GM21526 (cell line): Measurements from ENCODE around the gene SURF4.
"Not testable (repeated sequence)": the region's sequence is repeated elsewhere in the genome, so short reads cannot be mapped to it uniquely, and the experiment has no call there.

Experiments used
- ATAC-seq: cut with Tn5 transposase; IDR thresholded peaks from one replicate; pipeline ENCODE4 v1.9.1; 2021; ENCODE audit warnings: moderate library complexity; ENCODE audit not compliant: unreplicated experiment, low FRiP score

Gene SURF4

DNA sequence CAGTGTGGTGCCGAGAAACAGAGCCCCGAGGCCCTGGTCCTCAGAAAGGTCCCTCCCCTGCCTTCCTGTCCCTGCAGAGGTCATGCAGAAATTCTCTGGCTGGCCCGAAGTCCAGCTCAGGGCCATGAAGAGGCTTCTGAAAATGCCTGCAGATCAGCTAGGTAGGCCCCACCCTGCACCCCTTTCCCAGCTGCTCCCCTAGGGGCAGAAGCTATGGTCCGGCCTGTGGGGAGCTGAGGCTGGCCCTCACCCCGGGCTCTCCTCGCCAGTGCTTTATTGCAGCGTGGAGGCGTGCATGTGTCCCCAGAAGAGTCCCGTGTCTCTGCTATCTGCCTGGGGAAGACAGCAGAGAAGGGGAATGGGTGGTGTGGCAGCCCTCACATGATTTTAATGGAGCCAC lies 22.0 kb upstream of the SURF4 start:
- ATAC-seq = no peak

DNA sequence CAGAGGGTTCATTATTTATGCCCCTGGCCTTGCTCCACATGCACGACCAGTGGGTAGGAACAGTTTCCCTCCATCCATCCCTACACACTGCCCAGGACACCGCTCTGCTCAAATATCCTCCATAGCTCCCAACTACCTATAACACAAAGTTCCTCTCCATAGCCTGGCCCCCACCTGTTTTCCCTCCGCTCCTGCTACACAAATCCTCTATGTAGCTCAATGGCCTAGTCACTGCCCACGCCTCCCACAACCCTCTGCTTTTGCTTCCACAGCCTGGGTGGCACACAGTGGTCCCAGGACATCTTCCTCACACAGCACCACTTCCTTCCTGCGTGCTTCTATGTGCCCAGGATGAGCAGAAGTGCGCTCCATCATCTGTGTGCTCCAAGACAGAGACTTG lies 21.5 kb upstream of the SURF4 start:
- no peak for ATAC-seq

DNA sequence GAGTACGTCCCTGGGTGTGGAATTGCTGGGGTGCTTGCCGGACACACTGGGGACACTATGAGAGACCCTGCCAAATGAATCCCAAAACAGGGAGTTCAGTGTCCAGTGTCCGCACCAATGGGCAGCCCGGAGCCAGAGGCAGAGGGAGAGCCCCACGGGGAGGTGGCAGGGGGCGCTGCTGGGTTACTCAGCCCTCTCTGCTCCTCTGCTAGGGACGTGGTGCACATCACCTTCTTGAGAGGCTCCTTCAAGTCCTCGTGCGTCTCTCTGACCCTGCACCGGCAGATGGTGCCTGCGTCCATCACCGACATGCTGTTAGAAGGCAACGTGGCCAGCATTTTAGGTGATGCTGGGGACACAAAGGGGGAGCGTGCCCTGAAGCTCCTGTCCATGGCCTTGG lies 21.1 kb upstream of the SURF4 start:
- no peak for ATAC-seq

DNA sequence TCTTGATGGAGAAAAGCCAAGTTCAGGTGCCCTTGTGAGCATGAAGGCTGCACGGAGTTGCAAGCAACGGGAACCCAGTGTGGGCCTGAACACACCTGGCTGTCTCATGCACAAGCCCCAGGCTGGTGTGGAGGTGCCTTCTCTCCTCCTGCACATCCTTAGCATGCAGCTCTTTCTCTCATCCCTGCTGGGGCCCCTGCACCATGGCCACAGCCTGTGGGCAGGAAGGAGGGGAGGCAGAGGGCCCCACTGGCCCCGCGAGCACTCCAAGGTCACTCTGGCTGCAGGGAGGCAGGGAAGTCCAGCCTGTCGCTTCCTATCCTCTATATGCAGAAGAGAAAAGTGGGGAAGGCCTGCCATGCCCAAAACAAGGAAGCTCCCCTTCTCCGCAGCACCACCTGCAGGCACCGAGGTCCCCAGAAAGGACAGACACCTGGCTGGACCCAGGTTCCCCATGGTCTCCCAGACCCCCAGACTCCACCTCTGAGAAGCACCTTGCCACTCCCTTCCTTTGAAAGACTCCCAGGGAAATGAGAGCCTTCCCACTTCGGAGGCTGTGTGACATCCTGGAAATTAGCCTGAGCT lies 18.9 kb upstream of the SURF4 start:
- ATAC-seq = no peak

DNA sequence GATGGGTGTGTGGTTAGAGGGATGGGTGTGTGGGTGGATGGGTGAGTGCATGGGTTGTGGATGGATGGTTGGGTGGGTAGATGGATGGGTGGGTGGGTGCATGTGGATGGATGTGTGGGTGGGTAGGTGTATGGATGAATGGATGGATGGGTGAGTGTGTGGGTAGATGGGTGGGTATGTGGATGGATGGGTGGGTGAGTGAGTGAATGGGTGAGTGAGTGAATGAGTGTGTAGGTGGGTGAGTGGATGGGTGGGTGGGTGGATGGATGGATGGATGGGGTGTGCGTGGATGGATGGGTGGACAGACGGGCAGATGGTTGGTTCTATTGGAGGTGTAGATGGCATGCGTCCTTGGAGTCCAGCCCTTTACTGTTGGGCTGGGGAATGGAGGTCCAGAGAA lies 17.5 kb upstream of the SURF4 start:
- ATAC-seq = no peak

- ATAC-seq = not testable (repeated sequence)
Measured at GRCh38 chr9:133392308-133392707, 16.4 kb upstream of the SURF4 start.

DNA sequence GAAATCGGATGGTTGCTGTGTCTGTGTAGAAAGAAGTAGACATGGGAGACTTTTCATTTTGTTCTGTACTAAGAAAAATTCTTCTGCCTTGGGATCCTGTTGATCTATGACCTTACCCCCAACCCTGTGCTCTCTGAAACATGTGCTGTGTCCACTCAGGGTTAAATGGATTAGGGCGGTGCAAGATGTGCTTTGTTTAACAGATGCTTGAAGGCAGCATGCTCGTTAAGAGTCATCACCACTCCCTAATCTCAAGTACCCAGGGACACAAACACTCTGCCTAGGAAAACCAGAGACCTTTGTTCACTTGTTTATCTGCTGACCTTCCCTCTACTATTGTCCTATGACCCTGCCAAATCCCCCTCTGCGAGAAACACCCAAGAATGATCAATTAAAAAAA lies 15.6 kb upstream of the SURF4 start:
- not testable (repeated sequence) for ATAC-seq

- no peak for ATAC-seq
Measured at GRCh38 chr9:133390713-133391112, 14.9 kb upstream of the SURF4 start.

- no peak for ATAC-seq
Measured at GRCh38 chr9:133389562-133389961, 13.7 kb upstream of the SURF4 start.

GRCh38 chr9:133389025-133389557 lies 13.2 kb upstream of the SURF4 start:
- ATAC-seq = no peak

DNA sequence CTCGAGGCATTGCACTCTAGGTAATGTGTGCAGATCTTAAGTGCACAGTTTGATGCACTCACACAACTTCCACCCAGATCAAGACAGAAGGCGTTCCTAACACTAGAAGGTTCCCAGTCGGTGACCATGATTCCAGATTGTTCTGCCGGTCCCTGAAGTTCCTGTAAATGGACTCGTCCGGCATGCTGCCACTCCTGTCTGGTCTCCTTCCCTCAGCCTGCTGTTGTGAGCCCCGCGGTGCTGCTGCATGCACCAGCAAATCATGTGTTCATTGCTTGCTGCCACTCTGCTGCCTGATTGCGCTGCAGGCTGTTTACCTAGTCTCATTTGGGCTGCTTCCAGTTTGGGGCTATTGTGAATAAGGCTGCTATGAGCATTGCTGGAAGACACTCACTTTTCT lies 11.8 kb upstream of the SURF4 start:
- no peak for ATAC-seq

DNA sequence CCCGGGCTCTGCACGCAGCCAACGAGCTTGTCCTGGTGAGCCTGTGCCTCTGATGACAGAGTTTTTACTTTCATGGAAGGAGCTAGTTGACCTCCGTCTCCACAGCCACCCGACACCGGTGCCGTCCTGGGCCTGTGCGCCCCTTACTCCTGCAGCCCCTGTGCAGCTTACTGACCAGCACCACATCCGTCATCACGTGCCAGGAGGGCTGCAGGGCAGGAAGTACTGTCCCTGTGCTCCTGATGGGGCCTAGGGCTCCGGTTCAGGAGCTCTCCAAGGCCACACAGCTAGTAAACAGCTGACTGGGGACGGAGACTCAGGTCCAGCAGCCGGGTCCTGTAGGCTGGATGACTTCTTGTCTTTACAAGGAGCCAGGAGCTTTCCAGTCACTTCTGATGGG lies 10.5 kb upstream of the SURF4 start:
- ATAC-seq = no peak

- ATAC-seq = no peak
Measured at GRCh38 chr9:133385452-133385851, 9.6 kb upstream of the SURF4 start.

- no peak for ATAC-seq
Measured at GRCh38 chr9:133384736-133385321, 9.0 kb upstream of the SURF4 start.

DNA sequence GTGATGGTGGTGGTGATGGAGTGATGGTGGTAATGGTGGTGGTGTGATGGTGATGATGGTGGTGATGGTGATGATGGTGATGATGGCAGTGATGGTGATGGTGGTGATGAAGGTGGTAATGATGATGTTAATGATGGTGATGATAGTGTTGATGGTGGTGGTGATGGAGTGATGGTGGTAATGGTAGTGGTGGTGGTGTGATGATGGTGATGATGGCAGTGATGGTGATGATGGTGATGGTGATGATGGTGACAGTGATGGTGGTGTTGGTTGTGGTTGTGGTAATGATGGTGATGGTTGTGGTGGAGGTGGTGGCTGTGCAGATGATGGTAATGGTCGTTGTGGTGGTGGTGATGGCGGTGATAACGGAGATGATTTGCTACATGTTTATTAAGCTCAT lies 7.6 kb upstream of the SURF4 start:
- ATAC-seq = no peak

DNA sequence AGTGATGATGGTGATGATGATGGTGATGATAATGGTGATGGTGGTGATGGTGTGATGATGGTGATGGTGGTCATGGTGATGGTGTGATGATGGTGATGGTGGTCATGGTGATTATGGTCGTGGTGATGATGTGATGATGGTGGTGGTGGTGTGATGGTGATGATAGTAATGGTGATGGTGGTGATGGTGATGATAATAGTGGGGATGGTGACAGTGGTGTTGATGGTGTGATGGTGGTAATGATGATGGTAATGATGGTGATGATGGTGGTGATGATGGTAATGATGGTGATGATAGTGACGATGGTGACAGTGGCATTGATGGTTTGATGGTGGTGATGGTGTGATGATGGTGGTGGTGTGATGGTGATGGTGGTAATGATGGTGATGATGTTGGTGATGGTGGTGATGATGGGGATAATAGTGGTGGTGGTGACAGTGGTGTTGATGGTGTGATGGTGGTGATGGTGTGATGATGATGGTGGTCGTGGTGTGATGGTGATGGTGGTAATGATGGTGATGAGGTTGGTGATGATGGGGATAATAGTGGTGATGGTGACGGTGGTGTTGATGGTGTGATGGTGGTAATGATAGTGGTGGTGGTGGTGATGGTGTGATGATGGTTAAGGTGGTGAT lies 6.8 kb upstream of the SURF4 start:
- ATAC-seq = no peak

DNA sequence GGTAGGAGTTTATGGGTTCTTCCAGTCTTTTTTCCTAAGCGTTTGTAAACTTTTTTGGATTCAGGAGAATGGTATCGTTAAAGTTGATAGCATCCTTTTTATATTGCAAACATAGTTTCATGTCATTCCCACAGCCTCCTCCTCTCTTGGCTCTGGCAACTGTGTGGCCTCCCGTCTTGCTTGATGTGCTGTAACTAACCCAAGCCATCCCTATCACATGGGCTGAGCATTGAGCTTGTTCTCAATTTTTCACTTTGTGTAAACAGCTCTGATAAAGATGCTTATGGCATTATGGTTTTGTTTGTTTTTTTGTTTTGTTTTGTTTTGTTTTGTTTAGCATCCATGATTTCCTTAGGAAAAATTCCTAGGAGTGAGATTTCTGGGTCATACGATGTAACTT lies 4.9 kb upstream of the SURF4 start:
- ATAC-seq = no peak

GRCh38 chr9:133379153-133380086 lies 3.6 kb upstream of the SURF4 start:
- no peak for ATAC-seq

DNA sequence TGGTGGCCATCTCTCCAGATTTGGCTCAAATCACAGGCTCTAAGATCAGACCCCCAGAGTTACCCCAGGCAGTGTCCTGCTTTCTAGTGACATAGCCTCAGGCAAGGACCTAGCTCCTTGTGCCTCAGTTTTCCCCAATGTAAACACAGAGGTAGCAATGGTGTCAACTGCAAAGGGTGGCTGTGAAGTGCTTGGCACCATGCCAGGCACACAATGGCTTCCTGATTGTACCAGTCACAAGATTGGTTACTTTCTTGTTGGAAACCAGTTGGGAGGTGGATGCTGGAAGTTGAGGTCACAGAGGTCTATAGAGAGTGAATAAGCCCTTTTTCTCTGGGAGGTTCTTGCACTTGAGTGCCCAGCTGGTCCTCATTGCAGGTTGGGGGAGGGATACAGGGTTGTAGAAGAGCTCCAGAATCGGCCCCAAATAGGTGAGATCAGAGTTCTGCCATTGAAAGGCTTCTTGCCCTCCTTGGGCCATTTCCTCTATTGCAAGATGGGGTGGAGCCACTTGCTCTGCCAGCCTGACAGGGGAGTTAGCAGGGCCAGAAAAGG lies 2.6 kb upstream of the SURF4 start:
- ATAC-seq = no peak

- no peak for ATAC-seq
Measured at GRCh38 chr9:133377721-133378216, 1.9 kb upstream of the SURF4 start.

DNA sequence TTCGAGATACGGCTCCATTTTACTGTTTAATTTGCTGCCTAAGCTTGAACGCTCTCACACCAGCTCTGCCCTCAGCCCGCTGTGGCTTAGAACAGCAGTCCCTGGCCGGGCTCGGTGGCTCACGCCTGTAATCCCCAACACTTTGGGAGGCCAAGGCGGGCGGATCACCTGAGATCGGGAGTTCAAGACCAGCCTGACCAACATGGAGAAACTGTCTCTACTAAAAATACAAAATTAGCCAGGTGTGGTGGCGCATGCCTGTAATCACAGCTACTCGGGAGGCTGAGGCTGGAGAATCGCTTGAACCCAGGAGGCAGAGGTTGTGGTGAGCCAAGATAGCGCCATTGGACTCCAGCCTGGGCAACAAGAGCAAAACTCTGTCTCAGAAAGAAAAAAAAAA lies 1.4 kb upstream of the SURF4 start:
- not testable (repeated sequence) for ATAC-seq
